ENCODE data around the gene DNAH5.

DNAH5 gene

GRCh38 chr5:13934921-13935320 lies 9.6 kb downstream of the DNAH5 start:
- DNase-seq (ENCODE audit: low spot score), result no peak

DNA sequence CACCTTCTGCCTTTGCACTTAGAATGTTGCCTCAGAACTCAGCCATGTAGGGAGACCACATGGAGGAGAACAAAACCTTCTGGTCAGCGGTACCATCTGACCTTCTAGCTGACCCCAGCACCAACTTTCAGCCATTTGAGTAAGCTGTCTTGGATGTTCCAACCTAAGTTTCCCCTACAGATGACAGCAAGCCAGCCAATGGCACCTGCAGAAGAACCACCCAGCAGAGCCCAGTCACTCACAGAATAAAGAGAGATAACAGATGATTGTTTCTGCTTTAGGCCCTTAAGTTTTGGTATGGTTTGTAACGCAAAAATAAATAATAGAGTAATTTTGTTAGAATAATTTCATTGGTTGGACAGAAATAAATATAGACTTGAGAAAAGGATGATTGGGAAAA lies 10.4 kb downstream of the DNAH5 start:
- DNase-seq (ENCODE audit: low spot score), result no peak

DNA sequence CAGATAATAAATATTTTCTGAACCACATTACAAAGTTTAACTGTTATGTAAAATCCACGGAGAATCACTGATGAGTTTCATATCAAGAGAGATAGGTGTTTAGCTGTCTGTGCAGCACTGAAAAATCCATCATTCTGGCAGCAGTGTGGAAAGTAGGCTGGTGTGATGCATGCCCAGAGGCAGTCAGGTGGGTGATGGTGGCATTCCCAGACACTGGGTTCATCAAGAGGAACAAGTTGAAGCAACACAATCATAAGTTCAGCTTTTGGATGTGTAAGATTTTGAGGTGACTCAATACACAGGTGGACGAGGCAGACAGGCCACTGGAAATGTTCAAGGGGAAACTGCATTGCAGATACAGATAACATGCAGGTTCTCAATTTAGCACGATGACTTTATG lies 11.9 kb downstream of the DNAH5 start:
- no peak for DNase-seq (ENCODE audit: low spot score)

DNA sequence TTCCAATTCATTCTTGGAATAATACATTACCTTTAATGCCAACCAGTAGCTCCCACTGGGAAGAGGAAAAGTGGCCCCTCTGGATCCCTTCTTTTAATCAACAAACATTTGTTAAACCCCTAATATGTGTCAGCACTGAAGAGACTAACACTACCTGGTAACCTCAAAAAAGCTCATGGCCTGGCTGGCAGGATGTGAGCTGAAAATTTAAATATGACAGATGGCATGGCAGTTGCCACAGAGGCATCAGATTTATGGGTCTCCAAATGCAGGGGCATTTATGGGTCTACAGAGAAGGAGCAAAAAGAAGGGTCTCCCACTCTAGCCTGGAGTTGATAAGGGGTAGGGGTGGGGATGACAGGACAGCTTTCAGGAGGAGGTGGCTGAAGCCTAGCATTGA lies 12.5 kb downstream of the DNAH5 start:
- DNase-seq (ENCODE audit: low spot score), result no peak

DNA sequence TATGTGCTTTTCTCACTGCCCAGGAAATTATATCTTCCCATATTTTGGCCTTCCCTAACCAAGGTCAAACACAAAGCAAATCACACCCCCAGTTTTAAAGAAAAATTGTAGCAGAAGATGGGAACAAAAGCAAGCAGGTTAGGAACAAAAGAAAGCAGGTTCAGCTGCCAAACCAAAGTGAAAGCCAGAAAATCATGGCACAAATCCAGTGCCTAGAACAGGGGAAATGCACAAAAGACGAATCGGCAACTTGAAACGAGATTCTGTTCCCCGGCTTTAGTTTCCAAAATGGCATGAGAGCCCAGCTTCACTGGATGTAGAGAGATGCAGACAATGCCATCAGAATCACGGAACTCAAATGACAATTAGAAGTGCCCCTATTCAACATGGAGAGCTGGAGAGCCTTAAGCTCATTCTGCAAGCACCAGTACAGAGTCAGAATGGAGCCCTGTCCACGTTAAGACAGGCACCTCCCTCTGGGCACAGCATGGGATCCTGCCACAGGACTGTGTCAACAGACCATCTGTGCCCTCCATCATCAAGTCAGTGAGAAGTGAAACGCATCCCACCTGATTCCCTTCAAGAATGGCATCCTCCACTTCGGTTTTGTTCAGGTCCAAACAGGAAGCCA lies 13.8 kb downstream of the DNAH5 start:
- DNase-seq (ENCODE audit: low spot score), result no peak

DNA sequence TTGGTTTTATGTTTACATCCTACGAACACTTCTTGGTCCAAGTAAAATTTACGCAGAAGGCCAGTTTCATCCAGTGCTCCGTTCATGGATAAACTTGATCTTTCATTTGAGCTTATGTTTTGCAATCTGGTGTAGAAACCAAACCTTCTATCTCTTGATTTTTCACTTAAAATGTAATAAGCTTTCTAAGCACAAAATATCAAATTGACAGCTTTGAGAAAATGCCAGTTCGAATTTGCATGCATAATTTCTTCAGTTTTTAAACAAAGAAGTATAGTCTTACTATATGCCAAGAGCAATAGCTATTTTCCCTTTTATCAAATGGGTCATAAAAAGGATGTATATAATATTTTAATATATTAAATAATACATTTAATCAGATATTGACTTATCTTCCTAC lies 17.8 kb downstream of the DNAH5 start:
- DNase-seq (ENCODE audit: low spot score), result no peak

DNA sequence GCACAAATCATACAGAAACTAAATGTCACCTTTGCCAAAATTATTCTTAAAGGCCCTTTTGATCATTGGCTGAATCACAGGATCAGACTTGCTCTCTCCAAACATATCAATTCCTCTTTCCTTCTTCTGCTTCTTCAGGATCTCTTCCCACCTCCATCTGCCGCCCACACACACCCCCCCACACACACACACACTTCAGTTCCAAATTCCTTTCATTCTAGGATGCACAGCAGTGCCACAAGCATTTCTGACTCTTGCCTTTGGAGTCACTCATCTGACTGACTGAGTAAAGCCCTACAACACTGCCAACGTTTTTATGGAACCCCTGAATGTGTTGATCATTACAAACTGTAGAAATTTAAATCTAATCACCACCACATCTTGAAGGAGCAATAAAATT lies 22.9 kb downstream of the DNAH5 start:
- peak; percentile 55 for DNase-seq (ENCODE audit: low spot score)

DNA sequence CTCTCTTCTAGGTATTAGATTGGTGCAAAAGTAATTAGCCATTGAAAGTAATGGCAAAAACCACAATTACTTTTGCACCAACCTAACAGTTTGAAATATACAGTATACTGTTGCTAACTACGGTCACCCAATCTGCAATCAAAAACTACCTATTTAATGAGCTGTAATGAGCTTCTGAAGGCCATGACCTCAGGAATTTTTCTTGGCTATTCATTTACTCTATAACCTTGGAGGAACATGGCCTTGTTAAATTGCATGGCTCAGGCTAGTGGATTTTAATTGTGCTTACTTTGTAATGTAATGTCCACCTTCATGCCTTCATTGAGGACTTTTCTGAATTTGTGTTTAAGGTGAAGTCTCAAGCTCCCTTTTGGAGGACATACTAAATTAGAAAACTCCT lies 24.7 kb downstream of the DNAH5 start:
- no peak for DNase-seq (ENCODE audit: low spot score)

DNA sequence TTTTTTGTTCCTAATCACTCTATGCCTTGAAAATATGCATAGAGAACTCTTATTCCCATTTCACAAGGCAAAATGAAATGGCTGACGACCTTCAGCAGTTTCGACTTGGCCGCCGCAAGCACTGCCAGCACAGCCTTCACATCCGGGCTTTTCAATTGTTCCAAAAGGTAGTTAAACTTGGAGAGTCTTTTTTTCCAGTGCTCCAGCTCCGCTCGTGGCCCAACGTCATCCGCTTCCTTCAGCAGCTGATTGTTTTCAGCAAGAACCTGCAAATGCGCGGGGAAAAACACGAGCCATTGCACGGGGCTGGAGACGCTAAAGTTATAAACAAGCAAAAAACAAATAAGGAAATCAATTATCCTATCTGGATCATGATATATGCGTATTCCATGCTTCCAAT lies 25.4 kb downstream of the DNAH5 start:
- no peak for DNase-seq (ENCODE audit: low spot score)

GRCh38 chr5:13917061-13917460 lies 27.4 kb downstream of the DNAH5 start:
- DNase-seq (ENCODE audit: low spot score), result no peak

GRCh38 chr5:13913962-13914361 lies 30.5 kb downstream of the DNAH5 start:
- no peak for DNase-seq (ENCODE audit: low spot score)

- DNase-seq (ENCODE audit: low spot score), result no peak
Observed at GRCh38 chr5:13910637-13911288, 33.7 kb downstream of the DNAH5 start.

GRCh38 chr5:13910201-13910600 lies 34.3 kb downstream of the DNAH5 start:
- DNase-seq (ENCODE audit: low spot score), result no peak

GRCh38 chr5:13909271-13909670 lies 35.2 kb downstream of the DNAH5 start:
- DNase-seq (ENCODE audit: low spot score), result no peak

GRCh38 chr5:13898569-13898968 lies 45.9 kb downstream of the DNAH5 start:
- no peak for DNase-seq (ENCODE audit: low spot score)

- no peak for DNase-seq (ENCODE audit: low spot score)
Observed at GRCh38 chr5:13878357-13878756, 66.1 kb downstream of the DNAH5 start.

- peak; percentile 36 for DNase-seq (ENCODE audit: low spot score)
Observed at GRCh38 chr5:13866792-13867191, 77.7 kb downstream of the DNAH5 start.

GRCh38 chr5:13865312-13865711 lies 79.2 kb downstream of the DNAH5 start:
- no peak for DNase-seq (ENCODE audit: low spot score)

DNA sequence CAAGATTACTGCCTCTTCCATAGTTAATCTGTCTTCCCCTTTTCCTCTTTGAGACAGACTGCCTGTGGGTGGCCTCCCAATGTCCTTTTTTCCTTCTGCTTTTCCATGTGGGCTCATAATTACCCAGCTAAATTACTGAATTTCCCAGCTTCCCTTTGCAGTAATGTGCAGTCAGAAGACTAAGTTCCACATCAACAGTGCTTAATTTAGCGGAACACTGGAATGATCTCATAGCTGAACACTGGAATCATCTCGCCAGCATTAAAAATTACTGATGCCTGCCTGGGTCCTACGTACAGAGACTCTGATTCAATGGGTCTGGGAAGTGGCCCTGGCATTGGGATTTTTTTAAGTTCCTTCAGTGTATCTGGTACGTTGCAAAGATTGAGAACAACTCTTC lies 84.3 kb downstream of the DNAH5 start:
- DNase-seq (ENCODE audit: low spot score), result no peak

DNA sequence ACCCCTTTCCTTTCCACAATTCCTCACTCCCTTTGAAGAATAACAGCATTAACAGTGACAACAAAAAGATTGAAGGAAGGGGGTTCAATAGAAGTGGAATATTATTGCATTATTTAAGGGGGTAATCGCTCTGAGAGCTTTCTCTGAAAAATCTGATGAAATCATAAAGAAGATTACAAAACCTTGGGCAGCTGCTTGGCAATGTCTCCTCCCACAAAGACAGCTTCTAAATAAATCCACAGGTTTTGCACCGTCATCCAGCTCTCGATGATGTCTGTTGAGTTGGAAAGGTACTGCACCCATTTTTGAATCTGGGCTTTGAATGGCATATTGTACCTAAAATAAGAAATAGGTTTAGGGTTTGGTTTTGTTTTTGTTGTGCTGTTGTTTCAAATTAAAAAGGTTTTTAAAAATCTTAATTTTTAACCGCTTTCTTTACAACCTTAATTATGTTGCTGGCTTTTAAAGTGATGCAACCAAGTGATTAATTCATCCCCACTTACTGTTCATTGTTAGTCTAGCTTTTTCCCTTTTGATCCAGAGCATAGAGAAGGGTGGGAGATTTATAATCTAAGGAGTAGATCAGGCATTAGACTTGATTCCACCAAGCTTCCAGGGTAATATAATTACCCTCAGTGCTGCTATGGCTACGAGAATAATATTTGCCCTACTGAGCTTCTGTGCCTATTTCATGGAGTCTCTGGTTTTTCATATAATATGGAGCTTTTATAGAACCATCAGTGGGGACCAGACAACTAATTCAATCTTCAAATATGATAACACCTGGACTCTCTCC lies 85.0 kb downstream of the DNAH5 start:
- DNase-seq (ENCODE audit: low spot score), result no peak

- no peak for DNase-seq (ENCODE audit: low spot score)
Observed at GRCh38 chr5:13843175-13843846, 101.2 kb downstream of the DNAH5 start.

- DNase-seq (ENCODE audit: low spot score), result no peak
Observed at GRCh38 chr5:13833440-13833839, 111.0 kb downstream of the DNAH5 start.

- DNase-seq (ENCODE audit: low spot score), result no peak
Observed at GRCh38 chr5:13831351-13831750, 113.1 kb downstream of the DNAH5 start.
